Upper lobe of right lung (tissue), 1 donor: ENCODE results near the gene GNAT3. TPM values are rescaled to one million over a fixed set of nuclear protein-coding genes. Genes with fewer than 3 reads are reported as not detected.

Experiments used
- ATAC-seq: fragments of 200-7000 bp; cut with Tn5 transposase; one replicate; pipeline ENCODE4 v1.9.1; 2020; ENCODE audit warnings: mild to moderate bottlenecking, moderate library complexity
- DNase-seq: peaks from one replicate; pipeline ENCODE4 v3.0.0-alpha.2; 2020
- H3K27ac ChIP-seq: fragments of 200-600 bp; one replicate; pipeline ENCODE4 v1.8.0; 2022
- H3K27me3 ChIP-seq: fragments of 200-600 bp; one replicate; pipeline ENCODE4 v1.8.0; 2022; ENCODE audit warnings: mild to moderate bottlenecking
- H3K36me3 ChIP-seq: fragments of 200-600 bp; one replicate; pipeline ENCODE4 v1.8.0; 2022
- H3K4me1 ChIP-seq: fragments of 200-600 bp; one replicate; pipeline ENCODE4 v1.8.0; 2022
- H3K4me3 ChIP-seq: fragments of 200-600 bp; one replicate; pipeline ENCODE4 v1.8.0; 2022; ENCODE audit warnings: mild to moderate bottlenecking
- H3K9me3 ChIP-seq: fragments of 200-600 bp; one replicate; pipeline ENCODE4 v1.8.0; 2022
- CTCF ChIP-seq: fragments of 200-600 bp; IDR thresholded peaks from one replicate; pipeline ENCODE4 v1.8.0; 2022; ENCODE audit warnings: antibody characterized with exemption
- intact Hi-C: fragments of 100-400 bp; cut with DNase I; formaldehyde crosslinking; loops from one replicate; pipeline ENCODE4 v1.11.0; 2022
- total RNA-seq: library from RNA; stranded (reverse); fragmentation: NEBNext Ultra II Directional; extraction: Animal tissue kit (Norgen Biotek cat#: 25700); gene quantifications from one replicate; pipeline ENCODE4 v1.2.1, GENCODE V29; 2021
- donor health status: DM: no; HTN: yes; CAD: no; lungs with severe emphysema.

GNAT3 gene
- total RNA-seq, 1 donor from 2014 or later = not detected

DNA sequence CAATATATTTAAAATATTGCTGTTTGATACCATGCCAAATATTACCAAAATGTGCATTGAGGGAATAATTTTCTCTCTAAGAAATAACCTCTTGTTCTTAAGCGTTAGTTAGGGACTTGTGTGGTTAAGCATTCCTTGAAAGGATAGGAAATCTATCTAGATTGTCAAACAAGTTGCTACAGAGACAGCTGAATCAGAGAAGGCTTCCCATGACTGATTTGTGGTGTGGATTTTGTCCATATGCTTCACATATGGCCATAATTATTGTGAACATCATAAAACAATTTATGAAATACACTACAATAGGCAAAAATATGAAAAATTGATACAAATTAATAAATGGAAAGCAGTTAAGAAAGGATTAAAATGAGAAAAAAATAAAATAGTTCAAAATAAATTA, 96.3 kb downstream of the GNAT3 start:
- H3K27me3 ChIP-seq = no peaks in the 10 kb centered on the region
- DNase-seq = no peak
- H3K4me3 ChIP-seq = no peak overlapping the region
- no peaks in the 10 kb centered on the region for H3K36me3 ChIP-seq
- no peak overlapping the region for H3K27ac ChIP-seq
- no peaks in the 10 kb centered on the region for H3K9me3 ChIP-seq
- H3K4me1 ChIP-seq = no peaks in the 10 kb centered on the region
- ATAC-seq = no peak
- TF ChIP-seq CTCF = no peak
- intact Hi-C loops = no loop called here

DNA sequence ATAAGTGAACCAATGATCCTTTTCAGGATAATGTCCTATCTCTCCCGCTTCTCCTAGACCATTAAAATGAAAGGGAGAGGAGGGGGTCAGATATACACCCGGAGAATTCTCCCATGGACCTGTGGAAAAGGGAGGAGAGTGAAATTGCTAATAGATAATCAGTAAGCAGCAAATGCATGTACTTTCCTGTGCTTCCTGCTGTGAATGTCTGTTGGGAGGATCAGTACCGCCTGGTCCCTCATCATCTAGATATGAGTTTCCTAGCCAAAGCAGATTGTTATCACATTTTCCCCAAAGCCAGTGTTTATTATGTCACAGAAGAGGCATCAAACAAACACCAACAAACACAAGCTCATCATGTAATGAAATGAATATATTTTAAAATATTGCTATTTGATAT, 96.8 kb downstream of the GNAT3 start:
- intact Hi-C loops = no loop called here

GRCh38 chr7:80414331-80414730, 97.5 kb downstream of the GNAT3 start:
- no peaks in the 10 kb centered on the region for H3K9me3 ChIP-seq
- DNase-seq (no peak), ATAC-seq (no peak)
- H3K27me3 ChIP-seq = no peaks in the 10 kb centered on the region
- intact Hi-C loops = no loop called here
- H3K27ac ChIP-seq = no peak overlapping the region
- no peak overlapping the region for H3K4me3 ChIP-seq
- no peaks in the 10 kb centered on the region for H3K36me3 ChIP-seq
- TF ChIP-seq CTCF = no peak
- H3K4me1 ChIP-seq = no peaks in the 10 kb centered on the region

More for the DNA sequence above, 96.8 kb downstream of the GNAT3 start:
- H3K36me3 ChIP-seq = no peaks in the 10 kb centered on the region
- DNase-seq (no peak), ATAC-seq (no peak)
- H3K27me3 ChIP-seq = no peaks in the 10 kb centered on the region
- no peaks in the 10 kb centered on the region for H3K4me1 ChIP-seq
- H3K4me3 ChIP-seq = no peak overlapping the region
- H3K9me3 ChIP-seq = no peaks in the 10 kb centered on the region
- no peak overlapping the region for H3K27ac ChIP-seq
- no peak for TF ChIP-seq CTCF

DNA sequence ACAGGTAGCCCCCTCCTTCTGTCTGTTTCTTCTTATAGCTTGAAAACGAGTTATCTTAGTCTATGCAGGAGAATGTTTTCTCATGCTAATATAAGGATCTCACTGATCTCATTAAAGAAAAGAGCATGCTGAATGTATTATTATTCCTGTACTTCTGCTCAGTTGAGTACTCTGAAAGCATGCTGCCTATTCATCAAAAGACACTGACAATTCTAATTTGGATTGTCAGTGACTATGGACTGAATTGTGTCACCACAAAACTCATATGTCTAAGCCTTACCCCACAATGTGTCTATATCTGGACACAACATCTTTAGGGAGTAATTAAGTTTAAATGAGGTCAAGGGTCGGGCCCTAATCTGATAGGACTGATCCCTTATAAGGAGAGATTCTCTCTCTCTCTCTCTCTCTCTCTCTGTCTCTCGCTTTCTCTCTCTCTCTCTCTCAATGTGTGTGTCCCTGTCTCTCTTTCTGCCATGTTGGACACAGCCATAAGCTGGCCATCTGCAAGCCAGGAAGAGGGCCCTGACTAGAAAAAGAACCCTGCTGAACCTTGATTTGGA, 98.4 kb downstream of the GNAT3 start:
- H3K4me3 ChIP-seq = no peak overlapping the region
- ATAC-seq (no peak), DNase-seq (no peak)
- H3K27me3 ChIP-seq = no peaks in the 10 kb centered on the region
- no peaks in the 10 kb centered on the region for H3K36me3 ChIP-seq
- no peak for TF ChIP-seq CTCF
- H3K4me1 ChIP-seq = no peaks in the 10 kb centered on the region
- no peaks in the 10 kb centered on the region for H3K9me3 ChIP-seq
- no peak overlapping the region for H3K27ac ChIP-seq
- intact Hi-C loops = no loop called here

- H3K36me3 ChIP-seq = no peaks in the 10 kb centered on the region
- ATAC-seq (no peak), DNase-seq (no peak)
- no peaks in the 10 kb centered on the region for H3K4me1 ChIP-seq
- no peak overlapping the region for H3K27ac ChIP-seq
- intact Hi-C loops = no loop called here
- no peaks in the 10 kb centered on the region for H3K9me3 ChIP-seq
- no peak overlapping the region for H3K4me3 ChIP-seq
- no peaks in the 10 kb centered on the region for H3K27me3 ChIP-seq
- no peak for TF ChIP-seq CTCF
Measured at GRCh38 chr7:80412842-80413241, 99.0 kb downstream of the GNAT3 start.

- TF ChIP-seq CTCF = no peak
- no peaks in the 10 kb centered on the region for H3K27me3 ChIP-seq
- H3K27ac ChIP-seq = no peak overlapping the region
- H3K36me3 ChIP-seq = no peaks in the 10 kb centered on the region
- intact Hi-C loops = no loop called here
- H3K4me3 ChIP-seq = no peak overlapping the region
- no peak for ATAC-seq
- H3K4me1 ChIP-seq = no peaks in the 10 kb centered on the region
- H3K9me3 ChIP-seq = no peaks in the 10 kb centered on the region
- no peak for DNase-seq
Measured at GRCh38 chr7:80411621-80412020, 100.2 kb downstream of the GNAT3 start.
